A549 (cell line): ENCODE results near the gene UBE4A.

Experiments used
- CHD2 ChIP-seq: fragments of 150-350 bp; IDR thresholded peaks from 2 replicates; pipeline ENCODE4 v1.6.1; 2014; ENCODE audit warnings: low read length; ENCODE audit not compliant: partially characterized antibody
- CTCF ChIP-seq: fragments of >200 bp; sonication (Bioruptor Twin); formaldehyde crosslinking; IDR thresholded peaks from 3 replicates; pipeline ENCODE4 v1.5.1; 2016
- PBX3 ChIP-seq: IDR thresholded peaks from 2 replicates; pipeline ENCODE4 v1.6.1; 2012
- REST ChIP-seq: fragments of 200-600 bp; sonication (generic); IDR thresholded peaks from 2 replicates; pipeline ENCODE4 v1.6.1; 2016; ENCODE audit warnings: antibody characterized with exemption, mild to moderate bottlenecking, moderate library complexity

DNA sequence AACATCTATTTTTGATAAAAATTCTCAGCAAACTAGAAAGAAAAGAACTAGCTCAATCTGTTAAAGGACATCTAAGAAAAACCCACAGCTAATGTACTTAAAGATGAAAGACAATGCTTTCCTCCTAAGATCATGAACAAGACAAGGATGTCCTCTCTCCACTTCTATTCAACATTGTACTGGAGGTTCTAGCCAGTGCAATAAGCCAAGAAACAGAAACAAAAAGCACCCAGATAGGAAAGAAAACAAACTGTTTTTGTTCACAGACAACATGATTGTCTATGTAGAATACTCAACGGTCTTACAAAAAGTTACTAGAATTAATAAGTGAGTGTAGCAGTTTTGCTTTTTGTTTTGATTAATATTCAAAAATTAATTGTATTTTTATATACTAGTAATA lies 24.7 kb upstream of the UBE4A start:
- no peak for TF ChIP-seq CHD2
- TF ChIP-seq CTCF: no peak
- TF ChIP-seq REST: no peak
- TF ChIP-seq PBX3: no peak
